ENCODE results near the gene CCDC68.

GRCh38 chr18:54942569-54942968 lies 16.7 kb downstream of the CCDC68 start:
- no peak for TF ChIP-seq CTCF (conservative IDR thresholded peaks at IDR 0.05; ENCODE audit: low read depth, low read length)
- TF ChIP-seq EZH2 (IDR thresholded peaks at IDR 0.05; ENCODE audit: borderline replicate concordance, low read depth, low read length, poor library complexity, severe bottlenecking): no peak

All from A673 (cell line).